ENCODE measurements around the gene UHRF2.
"Not testable (repeated sequence)": the region's sequence is repeated elsewhere in the genome, so short reads cannot be mapped to it uniquely, and the experiment has no call there.

Gene UHRF2

DNA sequence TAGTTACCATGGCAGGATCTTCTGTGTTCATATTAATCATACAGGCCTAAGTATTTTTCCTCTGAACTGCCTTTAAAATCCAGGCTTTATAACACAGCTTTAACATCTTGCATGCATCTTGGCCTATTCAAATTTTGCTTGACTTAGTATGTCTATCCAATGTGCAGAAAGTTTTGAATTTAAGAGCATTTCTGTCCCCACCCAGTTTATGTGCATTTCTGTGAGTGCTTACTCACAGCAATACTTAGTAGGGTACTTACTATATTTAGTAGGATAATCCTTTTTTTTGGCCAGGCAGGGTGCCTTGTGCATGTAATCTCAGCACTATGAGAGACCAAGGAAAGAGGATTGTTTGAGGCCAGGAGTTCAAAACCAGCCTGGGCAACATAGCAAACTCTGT, 18.0 kb downstream of the UHRF2 start:
- DNase-seq, result no peak

DNA sequence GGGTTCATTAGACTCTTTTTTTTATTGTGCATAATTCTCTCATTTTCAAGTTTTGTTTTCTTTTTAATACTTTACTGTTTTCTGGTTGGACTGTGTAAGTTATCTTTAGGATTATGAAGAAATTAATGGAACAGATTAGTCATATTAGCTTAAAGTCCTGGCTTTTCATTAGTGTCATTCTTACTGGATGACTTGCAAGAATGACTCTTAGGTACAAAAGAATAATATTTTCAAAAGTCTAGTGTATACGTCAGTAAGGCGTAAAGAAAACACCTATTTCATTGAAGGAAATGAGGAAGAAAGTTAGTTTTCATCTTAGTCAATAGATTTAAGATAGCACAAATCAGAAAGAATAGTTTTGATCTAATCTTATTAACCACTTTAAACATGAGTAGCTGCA, 20.4 kb downstream of the UHRF2 start:
- DNase-seq, result peak; percentile 35

DNA sequence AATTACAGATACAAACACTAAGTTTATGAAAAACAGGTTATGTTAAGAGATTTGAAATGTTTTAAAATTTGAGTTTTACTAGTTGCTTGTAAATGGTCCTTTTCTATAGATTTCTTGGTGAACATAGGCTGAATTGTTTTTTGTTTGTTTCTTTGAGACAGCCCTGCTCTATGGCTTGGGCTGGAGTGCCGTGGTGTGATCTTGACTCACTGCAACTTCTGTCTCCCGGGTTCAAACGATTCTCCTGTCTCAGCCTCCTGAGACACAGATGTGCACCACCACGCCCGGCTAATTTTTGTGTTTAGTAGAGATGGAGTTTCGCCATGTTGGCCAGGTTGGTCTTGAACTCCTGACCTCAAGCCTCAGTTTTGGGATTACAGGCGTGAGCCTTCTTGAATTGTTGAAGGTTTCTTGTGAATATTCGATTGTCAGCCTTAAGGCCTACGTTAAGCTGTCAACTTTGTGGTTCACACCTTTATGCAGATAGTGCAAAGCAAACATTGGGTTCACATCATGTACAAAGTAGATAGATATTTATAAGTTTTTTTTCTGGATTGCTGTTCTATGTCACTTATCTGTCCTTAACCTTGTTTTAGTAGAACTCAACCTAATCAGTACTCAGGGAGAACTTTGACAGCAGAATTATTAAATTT, 26.2 kb downstream of the UHRF2 start:
- DNase-seq, result no peak

DNA sequence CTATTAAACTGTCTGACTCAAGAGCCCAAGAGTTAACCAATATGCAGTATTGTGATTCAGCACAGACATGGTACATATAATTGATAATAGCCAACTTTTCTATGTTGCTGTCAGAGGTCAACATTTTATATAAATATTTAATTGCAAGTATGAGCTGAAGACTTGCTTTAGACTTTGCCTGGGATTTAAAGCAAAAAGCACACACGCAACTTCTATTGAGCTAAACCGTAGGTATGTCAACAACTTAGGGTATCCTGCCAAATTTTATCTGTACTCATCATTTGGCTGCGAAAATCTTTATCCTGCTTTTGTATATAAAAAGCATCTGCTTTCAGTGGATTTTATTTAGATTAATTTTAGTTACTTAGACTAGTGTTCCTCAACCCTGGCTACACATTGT, 27.4 kb downstream of the UHRF2 start:
- DNase-seq, result no peak

DNA sequence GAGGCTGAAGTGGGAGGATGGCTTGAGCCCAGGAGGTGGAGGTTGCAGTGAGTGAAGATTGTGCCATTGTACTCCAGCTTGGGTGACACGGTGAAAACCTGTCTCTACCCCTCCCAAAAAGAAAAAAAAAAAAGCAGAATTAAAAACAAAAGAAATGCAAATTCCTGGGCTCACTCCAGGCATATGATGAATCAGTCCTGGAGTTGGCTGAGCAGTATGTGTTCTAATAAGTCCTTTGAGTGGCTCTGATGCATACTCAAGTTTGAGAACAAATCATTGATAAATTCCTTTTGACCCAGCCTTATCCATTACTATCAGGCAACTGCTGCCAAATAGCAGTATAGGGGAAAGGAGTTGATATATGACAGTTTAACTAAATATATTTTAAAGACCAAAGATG, 28.3 kb downstream of the UHRF2 start:
- DNase-seq, result peak; percentile 25

DNA sequence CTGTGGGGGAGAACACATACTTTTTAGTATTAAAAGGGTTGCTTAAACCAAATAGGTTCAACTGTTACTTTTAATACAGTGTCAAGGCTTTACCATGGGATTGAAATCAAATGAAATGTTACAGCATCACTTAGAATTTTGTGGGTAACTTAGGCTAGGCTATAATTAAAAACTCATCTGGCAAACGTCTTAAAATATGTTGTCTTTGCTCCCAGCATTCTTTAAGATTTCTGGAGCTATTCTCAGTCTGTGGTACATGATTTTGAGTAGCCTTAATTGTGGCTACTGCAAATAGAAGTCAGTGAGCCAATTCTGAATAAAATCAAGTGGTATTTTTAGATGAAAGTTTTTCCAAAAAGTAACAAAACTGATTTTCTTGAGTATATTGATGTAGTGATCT, 30.7 kb downstream of the UHRF2 start:
- no peak for DNase-seq

DNA sequence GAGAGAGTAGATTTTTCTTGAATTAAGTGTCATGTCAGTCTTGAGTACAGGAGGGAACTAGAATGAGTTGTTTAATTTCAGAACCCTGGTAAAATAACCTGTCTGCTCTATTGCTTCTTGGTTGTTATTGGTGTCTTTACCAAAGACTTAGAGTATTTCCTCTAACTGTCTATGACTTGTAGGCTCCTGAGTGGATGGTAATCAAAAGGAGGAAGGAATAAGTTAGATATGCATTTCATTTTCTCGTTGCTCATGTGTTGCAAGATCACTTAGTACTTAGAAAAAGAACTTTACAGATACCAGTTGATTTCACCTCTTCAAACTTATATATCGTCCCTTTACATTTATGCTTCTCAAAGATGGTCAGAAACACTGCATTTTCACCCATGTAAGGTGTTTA, 31.1 kb downstream of the UHRF2 start:
- no peak for DNase-seq

DNA sequence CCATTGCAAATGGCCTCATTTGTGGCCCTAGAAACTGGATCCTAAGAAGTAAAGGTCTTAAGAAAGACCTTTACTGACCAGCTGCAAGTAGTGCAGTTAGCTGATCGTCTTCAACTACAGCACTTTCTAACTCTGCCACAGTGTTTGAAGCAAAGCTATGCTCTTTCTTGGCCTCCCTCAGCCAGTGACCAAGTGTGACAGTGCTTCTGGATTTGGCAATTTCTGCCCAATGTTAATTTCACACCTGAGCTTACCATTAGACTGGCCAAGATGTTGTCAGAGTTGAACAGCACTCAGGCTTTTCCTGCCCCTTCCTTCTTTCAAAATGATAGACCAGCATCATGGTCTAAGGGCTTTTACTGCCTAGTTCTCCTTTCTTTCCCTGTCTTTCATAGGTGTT, 36.1 kb downstream of the UHRF2 start:
- DNase-seq, result no peak

DNA sequence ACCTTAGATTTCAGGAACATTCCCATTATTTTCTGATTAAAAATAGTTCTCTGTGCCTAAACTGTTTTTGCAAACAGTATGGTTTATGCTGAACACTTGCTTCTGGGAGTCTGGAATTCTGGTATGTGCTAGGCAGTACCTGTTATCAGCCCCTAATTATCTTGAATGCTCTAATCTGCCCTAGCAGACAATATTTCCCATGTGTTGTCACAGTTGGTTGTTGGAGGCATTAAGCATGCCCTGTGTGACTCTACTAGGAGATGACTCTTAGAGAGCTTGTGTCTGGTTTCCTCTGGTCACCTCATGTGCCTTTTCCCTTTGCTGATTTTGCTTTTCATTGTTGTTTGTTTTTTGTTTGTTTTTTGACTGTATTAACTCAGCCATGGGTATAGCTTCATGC, 36.6 kb downstream of the UHRF2 start:
- DNase-seq, result no peak

DNA sequence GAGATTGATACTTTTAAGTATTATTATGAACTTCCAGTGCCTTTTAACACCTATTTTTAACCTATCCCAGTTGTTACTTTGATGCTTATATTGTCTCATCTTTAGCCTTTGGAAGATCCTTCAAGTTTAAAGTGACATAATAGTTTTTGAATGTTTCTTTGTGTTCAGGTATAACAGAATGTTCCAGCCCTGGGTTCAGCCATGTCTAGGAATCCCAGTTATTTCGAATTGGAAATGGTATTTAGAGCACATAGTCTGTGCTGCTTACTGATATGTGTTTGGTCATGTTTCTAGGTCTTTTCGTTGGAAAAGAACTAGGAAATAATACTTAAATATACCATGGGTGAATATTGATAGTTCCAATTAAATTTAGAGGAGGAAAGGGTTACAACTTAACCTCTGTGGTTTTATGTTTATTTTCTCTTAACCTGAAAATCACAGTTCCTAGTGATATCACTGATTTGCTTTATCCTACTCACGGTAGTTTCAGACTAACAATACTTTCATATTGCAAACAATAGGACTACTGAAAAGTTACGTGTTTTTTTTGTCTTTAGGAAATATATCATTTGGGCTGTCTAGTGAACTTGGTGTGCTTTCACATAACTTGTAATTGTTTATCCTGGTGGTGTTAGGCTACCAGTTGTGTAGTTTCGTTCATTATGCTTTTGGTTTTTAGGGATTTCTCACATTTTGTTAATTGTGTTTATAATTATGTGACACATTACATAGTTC, 37.8 kb downstream of the UHRF2 start:
- DNase-seq, result no peak

DNA sequence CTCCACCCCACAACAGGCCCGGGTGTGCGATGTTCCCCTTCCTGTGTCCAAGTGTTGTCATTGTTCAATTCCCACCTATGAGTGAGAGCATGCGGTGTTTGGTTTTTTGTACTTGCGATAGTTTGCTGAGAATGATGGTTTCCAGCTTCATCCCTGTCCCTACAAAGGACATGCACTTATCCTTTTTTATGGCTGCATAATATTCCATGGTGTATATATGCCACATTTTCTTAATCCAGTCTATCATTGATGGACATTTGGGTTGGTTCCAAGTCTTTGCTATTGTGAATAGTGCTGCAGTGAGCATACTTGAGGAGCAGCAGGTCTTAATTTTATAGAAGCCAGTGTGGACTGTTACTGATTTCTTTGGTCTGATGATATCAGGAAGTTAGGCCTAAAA, 42.3 kb downstream of the UHRF2 start:
- not testable (repeated sequence) for DNase-seq

DNA sequence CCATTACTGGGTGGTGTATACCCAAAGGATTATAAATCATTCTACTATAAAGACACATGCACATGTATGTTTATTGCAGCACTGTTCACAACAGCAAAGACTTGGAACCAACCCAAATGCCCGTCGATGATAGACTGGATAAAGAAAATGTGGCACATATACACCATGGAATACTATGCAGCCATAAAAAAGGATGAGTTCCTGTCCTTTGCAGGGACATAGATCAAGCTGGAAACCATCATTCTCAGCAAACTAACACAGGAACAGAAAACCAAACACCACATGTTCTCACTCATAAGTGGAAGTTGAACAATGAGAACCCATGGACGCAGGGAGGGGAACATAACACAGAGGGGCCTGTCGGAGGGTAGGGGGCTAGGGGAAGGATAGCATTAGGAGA, 45.7 kb downstream of the UHRF2 start:
- not testable (repeated sequence) for DNase-seq

DNA sequence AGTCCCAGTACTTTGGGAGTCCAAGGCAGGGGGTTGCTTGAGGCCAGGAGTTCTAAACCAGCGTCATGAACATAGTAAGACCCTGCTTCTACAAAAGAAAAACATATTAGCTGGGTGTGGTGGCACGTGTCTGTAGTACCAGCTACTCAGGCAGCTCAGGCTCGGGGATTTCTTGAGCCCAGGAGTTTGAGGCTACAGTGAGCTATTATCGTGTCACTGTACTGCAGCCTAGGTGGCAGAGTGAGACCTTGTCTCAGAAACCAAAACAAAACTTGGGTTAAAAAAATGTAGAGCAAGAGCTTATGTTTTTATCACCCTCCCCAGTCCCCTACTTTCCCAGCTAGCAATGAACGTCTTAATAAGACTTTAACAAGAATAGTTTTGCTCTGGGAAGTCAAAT, 46.7 kb downstream of the UHRF2 start:
- DNase-seq, result no peak

DNA sequence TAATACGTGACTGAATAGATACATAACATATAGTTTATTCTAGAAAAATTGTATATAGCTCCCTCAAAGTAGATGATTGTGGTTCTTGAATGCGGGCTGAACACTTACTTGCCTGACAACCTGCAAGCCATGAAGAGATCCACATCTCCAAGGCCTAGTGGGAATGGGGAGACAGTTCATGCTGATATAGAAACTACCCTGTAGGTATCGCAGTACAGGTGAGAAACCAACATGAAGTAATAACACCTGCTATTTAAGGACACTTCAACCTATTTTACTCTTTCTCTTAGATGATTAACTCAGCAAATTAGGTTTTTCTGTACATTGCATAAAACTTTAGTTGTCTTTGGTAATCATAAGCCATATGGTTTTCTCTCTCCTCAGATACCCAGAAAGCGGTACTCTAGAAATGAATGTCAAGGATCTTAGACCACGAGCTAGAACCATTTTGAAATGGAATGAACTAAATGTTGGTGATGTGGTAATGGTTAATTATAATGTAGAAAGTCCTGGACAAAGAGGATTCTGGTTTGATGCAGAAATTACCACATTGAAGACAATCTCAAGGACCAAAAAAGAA, 47.3 kb downstream of the UHRF2 start:
- no peak for DNase-seq

DNA sequence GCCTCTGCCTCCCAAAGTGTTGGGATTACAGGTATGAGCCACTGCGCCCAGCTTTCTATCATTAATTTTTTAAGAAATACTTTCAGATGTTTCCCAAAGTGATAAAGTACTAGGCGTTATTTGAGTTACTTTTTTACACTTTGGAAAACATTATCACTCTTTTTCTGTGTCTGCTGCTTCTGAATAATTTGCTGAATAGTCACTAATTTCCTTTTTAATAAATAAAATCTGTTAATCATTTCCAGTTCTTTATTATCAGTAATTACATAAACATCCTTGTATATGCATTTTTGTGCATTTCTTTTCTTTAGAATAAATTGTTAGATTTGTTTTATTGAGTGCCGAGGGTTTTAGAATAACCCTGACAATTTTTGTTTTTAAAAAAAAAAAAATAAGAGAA, 48.6 kb downstream of the UHRF2 start:
- no peak for DNase-seq

DNA sequence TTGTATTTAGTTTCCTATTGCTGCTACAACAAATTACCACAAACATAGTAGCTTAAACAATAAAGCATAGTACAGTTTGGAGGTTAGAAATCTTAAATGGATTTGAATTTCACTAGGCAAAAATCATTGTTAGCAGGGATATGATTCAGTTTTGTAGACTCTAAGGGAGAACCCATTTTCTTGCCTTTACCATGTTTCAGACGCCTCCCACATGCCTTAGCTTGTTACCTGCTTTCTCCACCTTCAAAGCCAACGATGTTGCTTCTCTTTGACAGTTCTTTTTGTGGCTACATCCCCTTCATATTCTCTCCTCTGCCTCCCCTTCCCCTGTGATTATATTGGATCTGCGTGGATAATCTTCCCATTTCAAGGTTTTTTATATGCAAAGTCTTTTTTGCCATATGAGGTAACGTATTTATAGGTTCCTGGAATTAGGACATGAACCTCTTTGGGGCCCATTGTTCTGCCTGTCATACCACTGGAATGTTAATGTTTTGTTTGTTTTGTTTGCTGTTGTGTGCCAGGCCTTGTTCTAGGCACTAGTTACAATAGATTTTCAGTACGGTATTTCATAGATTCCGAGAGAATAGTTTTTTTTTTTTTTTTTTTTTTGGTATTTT, 54.1 kb downstream of the UHRF2 start:
- DNase-seq, result no peak

DNA sequence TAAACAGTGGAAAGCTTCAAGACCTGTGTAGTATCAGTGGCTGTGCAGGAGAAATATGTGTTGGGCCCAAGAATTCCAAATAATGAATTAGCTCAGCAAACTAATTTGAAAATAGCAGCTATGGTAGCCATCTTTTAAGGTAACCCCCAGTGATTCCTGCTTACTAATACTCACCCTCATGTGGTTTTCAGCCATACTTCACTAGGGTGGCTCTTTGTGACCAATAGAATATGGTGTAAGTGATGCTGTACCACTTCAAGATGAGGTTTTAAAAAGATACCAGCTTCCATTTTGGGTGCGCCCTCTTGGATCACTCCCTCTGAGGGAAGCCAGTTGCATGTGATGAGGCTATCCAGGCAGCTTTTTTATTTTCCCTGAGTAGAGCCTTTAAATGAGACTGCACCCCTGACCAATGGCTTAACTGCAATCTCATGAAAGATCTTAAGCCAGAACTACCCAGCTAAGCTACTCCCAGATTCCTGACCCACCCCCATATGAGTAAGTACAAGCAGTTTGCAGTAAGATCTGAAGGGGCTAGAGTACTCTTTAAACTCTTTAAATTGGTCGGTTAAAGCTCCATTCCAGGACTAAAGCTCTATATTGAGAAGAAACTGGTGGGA, 58.3 kb downstream of the UHRF2 start:
- no peak for DNase-seq

DNA sequence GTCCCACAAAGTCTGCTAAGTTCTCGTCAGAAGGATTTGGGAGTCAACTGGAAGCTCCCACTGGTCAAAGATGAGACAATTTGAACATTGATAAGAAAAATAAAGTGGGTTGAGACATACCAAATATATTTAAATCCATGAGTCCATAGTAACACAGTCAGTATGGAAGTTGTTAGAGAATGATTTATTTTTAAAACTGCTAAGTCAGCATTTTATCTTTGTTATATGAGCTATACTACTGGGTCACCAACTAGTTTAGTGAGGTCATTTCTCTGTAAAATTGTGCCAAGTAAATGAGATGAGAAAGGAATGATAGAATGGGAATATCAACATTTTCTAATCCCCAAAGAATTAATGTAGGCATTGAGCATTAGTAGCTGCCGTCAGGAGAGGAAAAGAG, 60.2 kb downstream of the UHRF2 start:
- DNase-seq, result no peak

DNA sequence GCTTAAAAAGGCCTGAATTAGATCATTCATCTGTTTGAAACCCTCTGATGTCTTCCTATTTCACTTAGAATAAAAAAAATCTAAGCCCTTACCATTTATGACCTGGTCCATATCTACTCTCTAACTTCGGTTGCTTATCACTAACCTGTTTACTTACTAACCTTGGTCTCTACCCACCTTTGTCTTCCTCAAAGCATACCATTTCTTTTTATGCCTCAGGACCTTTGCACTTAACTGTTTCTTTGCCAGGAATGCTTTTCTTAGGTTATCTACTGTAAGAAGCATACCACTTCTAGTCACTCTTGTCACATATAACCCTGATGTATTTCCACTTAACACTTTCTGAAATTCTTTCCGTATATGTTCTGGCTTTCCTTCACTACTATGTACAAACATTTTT, 67.0 kb downstream of the UHRF2 start:
- no peak for DNase-seq

DNA sequence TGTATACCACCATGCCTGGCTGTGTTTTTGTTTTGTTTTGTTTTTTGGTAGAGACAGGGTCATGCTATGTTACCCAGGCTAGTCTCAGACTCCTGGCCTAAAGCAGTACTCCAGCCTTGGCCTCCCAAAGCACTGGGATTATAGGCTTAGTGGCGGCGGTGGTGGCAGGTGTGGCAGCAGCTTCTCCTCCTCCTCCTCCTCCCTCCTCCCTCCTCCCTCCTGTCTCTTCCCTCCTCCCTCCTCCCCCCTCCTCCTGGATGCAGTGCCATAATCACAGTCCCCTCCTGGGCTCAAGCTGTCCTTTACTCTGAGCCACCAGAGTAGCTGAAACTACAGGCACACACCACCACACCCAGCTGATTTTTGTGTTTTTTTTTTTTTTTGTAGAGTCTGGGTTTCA, 71.2 kb downstream of the UHRF2 start:
- DNase-seq, result no peak

DNA sequence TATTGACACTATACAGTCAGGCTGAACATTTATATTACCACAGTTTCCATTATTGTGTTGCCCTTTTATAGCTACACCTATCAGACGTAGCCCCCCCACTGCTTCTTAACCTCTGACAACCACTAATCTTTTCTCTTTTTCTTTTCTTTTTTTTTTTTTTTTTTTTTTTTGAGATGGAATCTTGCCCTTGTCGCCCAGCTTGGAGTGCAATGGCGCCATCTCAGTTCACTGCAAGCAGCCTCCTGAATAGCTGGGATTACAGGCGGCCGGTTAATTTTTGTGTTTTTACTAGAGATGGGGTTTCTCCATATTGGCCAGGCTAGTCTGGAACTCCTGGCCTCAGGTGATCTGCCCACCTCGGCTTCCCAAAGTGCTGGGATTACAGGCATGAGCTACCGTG, 75.4 kb downstream of the UHRF2 start:
- DNase-seq, result no peak

DNA sequence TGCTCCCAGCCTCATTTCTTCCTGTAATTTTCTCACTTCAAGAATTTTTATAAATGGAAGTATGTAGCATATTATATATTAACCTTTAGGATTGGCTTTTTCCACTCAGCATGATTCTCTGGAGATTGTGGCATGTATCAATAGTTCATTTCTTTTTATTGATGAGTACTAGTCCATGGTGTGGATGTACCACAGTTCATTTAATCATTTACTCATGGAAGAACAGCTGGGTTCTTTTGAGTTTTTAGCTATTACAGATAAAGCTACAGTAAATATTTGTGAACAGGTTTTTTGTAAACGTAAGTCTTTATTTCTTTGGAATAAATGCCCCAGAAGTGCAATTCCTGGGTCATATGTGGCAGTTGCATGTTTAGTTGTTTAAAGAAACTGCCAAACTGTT, 76.1 kb downstream of the UHRF2 start:
- DNase-seq, result no peak

DNA sequence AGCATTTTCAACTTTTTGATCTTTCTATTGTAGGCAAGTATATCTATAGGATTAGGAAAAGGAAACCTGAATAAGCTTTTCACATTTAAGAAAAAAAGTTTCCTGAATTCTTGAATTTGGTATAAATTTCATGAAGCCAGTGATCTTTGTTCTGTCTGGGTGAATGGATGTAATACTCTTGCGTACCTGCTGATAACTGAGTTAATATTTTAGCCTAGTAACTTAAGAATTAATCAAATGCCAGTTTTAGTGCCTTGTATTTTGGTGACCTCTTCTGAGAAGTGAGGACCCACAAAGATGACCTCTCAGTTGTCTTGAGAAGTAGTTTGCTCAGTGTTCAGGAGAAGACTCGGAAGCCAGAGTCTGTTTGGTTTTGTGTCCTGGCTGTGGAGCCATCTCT, 77.9 kb downstream of the UHRF2 start:
- DNase-seq, result no peak

DNA sequence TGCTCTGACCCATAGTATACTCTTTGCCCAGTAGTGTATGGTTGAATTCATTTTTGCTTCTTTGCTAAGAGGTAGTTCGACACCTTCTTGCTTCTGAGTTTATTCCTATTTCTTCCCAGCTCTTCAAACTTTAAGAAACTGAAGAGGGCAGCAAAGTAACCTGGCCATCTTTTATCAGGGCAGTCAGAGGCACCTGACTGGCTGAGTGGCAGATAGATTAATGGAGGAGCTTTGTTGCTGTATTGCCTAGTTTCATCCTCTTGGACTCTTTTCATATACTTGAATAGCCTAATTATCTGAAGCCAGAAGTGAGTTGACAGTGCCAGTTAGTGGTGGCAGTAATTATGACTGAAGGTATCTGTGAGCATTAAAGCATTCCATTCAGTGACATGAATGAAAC, 82.5 kb downstream of the UHRF2 start:
- no peak for DNase-seq

Data from EL (cell line).